Pancreas (tissue), 10 donors: ENCODE data around the gene CBS. TPM values are rescaled to one million over a fixed set of nuclear protein-coding genes. Genes with fewer than 3 reads are reported as not detected.
A peak's percentile ranks its signal among the peaks of the same experiment; 100 is the strongest.
"Not testable (repeated sequence)": the region's sequence is repeated elsewhere in the genome, so short reads cannot be mapped to it uniquely, and the experiment has no call there.

ENCODE experiments used
- ATAC-seq, 4 donors: fragments of 200-7000 bp; cut with Tn5 transposase; one replicate each; pipeline versions ENCODE4 v1.8.0 to v1.9.1; 2020; ENCODE audit warnings: mild to moderate bottlenecking in 4 of 4, moderate library complexity in 4 of 4
- DNase-seq, 6 donors: peaks; one replicate each; pipeline ENCODE4 v3.0.0-alpha.2; 2020
- FAIRE-seq: peaks from 2 replicates; lab custom pipeline; 2012; peaks lifted over from hg19 to GRCh38; lab: Jason Lieb, UNC
- H3K27ac ChIP-seq, 4 donors: fragments of 200-600 bp; sonication (generic); 1 replicate in 3 of 4; 2 replicates in 1 of 4; pipeline versions ENCODE4 v1.5.0 to v1.8.0; 2020
- H3K27me3 ChIP-seq, 4 donors: fragments of 200-600 bp; one replicate each; pipeline ENCODE4 v1.8.0; 2021
- H3K36me3 ChIP-seq, 3 donors: fragments of 200-600 bp; sonication (generic) in 1 of 3; one replicate each; pipeline versions ENCODE4 v1.5.0 to v1.8.0; 2020 to 2021
- H3K4me1 ChIP-seq, 3 donors: fragments of 200-600 bp; one replicate each; pipeline ENCODE4 v1.8.0; 2021
- H3K4me3 ChIP-seq, 4 donors: fragments of 200-600 bp; sonication (generic) in 2 of 4; one replicate each; pipeline versions ENCODE4 v1.5.0 to v1.8.0; 2020 to 2021
- H3K9me3 ChIP-seq, 4 donors: fragments of 200-600 bp; one replicate each; pipeline ENCODE4 v1.8.0; 2021
- WGBS, 2 donors: extraction: QIAGEN DNeasy Blood & Tissue Kit; methylation state at CpG; one replicate each; pipeline ENCODE4 v1.1.7; 2013; 5-methylcytosine and 5-hydroxymethylcytosine counted together
- intact Hi-C, 3 donors: fragments of 100-400 bp; cut with DNase I; formaldehyde crosslinking; loops; one replicate each; pipeline versions ENCODE4 v1.11.1 to v1.14.2; 2022
- polyA plus RNA-seq, 2 donors: library from polyadenylated mRNA; stranded (reverse); fragments of 200-250 nt; gene quantifications; one replicate each; pipeline ENCODE4 v1.2.3, GENCODE V29; 2013
- total RNA-seq, 6 donors: library from RNA; stranded (reverse); fragmentation: NEBNext Ultra II Directional in 4 of 6; extraction: Animal tissue kit (Norgen Biotek cat#: 25700) in 4 of 6; gene quantifications; one replicate each; pipeline versions ENCODE4 v1.2.1 to v1.2.4, GENCODE V29; 2021 to 2023
- donor health status: healthy with polysubstance abuse.
- donor health status: DM: no; HTN: no; CAD: no; lungs with moderate emphysema.
- donor health status: DM: no; HTN: no; CAD: no.
- donor health status: control.
- donor health status: control.
- donor health status: Bipolar disorder and iron deficiency.
- donor health status: DM: yes; HTN: yes; CAD: no.
- donor health status: DM: no; HTN: no; CAD: no.
- donor health status: DM: no; HTN: no; CAD: no.
- donor health status: DM: yes; HTN: yes; CAD: no.

CBS gene
- total RNA-seq: 100 to 1,000 TPM in 1 of 6 donors, 10 to 100 TPM in 5; 24.4 to 168 (median 76.0) TPM
- 100 to 1,000 TPM in 1 of 2 donors, 10 to 100 TPM in 1; 95.1 to 111 TPM for polyA plus RNA-seq

DNA sequence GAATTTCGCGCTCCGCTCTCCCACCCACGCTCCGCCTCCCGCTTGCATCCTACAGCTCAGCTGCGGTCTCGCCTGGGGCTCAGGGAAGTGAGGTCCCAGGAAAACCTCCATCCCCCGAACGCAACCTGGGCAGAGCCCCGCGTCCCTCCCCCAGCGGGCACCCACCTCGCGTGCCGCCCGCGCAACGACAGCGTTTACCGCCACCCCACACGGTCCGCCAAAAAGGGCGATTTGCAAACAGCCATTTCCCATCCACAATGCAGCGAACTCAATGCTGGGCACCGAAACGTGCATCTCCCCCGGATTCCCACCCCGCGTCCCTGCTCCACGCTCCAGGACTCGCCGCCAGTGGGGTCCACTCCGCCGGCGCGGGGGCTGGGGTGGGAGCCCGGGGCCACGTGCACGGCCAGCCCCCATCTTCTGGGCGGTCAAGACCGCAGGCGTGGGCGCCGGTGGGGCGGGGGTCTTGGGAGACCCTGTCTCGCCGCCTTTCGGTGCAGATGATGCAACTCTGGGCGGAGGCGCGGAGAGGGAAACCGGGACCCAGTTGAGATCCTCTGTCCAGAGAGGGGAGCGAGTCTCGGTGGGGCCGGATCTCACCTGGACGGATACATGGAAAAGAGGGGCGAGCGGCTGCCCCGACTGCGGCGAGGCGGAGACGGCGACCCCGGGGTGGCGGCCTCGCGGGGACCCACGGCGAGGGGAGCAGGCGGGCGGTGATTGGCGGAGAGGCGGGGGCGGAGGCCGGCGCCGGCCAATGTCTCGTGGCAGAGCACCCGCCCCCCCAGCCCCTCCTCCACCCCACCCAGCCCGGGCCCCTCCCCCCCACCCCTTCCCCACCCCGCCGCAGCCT lies at the start of gene CBS:
Gene CBS (minus strand): TSS at position 666 of the 853 bp plus-strand sequence. CDS start 3,642 bp downstream, outside the sequence.
- intact Hi-C loops, FAIRE-seq: not testable (repeated sequence)

DNA sequence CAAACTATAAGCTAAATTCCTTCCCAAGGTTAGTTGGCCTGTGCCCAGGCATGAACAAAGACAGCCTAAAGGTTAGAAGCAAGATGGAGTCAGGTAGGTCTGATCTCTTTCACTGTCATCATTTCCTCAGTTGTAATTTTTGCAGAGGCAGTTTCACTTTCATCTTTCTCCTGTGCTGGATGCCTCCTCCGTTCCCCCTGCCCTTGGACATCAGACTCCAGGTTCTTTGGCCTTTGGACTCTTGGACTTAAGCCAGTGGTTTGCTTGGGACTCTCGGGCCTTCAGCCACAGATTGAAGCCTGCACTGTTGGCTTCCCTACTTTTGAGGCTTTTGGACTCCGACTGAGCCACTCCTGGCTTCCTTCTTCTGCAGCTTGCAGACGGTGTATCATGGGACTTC lies 40.3 kb upstream of the CBS start:
- intact Hi-C loops, DNase-seq: not testable (repeated sequence)
- WGBS, 2 donors: no CpG with 5 or more reads among the region's 4 CpGs

More for the DNA sequence above, at the start of gene CBS:
- not testable (repeated sequence) for H3K4me3 ChIP-seq, H3K36me3 ChIP-seq, H3K27me3 ChIP-seq, H3K4me1 ChIP-seq, H3K9me3 ChIP-seq, H3K27ac ChIP-seq, DNase-seq
- WGBS, 2 donors: no CpG with 5 or more reads among the region's 84 CpGs
- ATAC-seq: peak; percentile 43 to 65 (median 58)

DNA sequence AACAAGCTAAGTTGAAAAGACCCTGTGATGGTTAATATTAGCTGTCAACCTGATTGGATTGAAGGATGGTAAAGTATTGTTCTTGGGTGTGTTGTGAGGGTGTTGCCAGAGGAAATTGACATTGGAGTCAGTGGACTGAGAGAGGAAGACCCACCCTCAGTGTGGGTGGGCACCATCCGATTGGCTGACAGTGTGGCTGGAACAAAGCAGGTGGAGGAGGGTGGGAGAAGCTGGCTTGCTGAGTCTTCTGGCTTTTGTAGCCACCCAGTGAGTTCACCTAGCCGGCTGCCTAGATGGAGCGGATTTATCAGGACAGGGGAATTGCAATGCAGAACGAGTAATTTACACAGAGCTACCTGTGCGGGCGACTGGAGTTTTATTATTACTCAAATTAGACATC lies 38.8 kb upstream of the CBS start:
- H3K36me3 ChIP-seq, H3K27me3 ChIP-seq, H3K9me3 ChIP-seq, H3K4me1 ChIP-seq, ATAC-seq, intact Hi-C loops, H3K27ac ChIP-seq, FAIRE-seq, H3K4me3 ChIP-seq, DNase-seq: not testable (repeated sequence)
- WGBS, 2 donors: 89% methylated on average over 4 of the region's 6 CpGs; no CpG with 5 or more reads in 1 of the 2 donors

More for the DNA sequence above, 40.3 kb upstream of the CBS start:
- ATAC-seq: peak in 2 of 4 donors; percentile 31 to 55
- not testable (repeated sequence) for H3K36me3 ChIP-seq, H3K27me3 ChIP-seq, FAIRE-seq, H3K27ac ChIP-seq, H3K4me3 ChIP-seq, H3K4me1 ChIP-seq, H3K9me3 ChIP-seq

DNA sequence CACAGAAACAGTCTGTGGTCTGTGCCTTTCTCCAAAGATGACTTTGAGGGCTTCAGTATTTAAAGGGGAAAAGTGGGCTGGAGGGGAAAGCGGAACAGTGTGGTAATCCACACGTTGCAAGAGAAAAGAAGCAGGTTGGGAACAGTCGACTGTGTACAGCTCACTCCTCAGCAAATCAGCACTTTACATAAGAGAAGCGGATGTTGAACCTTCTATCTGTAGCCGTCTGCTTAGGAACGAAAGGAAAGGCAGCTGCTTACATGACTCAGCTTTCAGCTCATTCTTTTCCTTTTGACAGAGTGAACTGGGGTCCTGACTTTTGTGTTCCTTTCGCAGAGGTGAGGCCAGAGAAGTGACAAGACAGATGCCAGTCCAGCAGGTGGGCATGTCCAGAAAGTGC lies 33.4 kb upstream of the CBS start:
- H3K27ac ChIP-seq, H3K4me3 ChIP-seq, H3K4me1 ChIP-seq, H3K9me3 ChIP-seq, FAIRE-seq, H3K27me3 ChIP-seq, intact Hi-C loops, DNase-seq, H3K36me3 ChIP-seq: not testable (repeated sequence)
- ATAC-seq: peak in 3 of 4 donors; percentile 12 to 29 (median 17)
- WGBS, 2 donors: no CpG with 5 or more reads among the region's 7 CpGs

DNA sequence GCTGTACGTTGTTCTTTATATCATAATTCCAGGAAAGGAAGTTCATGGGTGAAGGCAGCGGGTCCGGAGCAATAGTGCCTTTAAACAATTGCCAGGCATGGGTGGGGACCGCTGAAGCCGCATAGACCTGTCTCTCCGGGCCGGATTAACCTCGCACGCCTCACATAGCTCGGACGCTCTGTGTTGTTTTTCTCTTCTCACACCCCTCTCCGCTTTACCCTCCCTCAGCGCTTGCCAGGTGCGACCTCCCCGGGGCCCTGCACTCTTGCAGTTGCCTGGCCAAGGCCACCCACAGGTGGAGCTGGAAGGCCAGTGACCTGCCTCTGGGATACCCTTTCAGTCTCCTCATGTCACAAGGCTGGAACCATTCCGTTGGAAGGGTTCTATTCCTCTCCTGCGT lies 32.5 kb upstream of the CBS start:
- H3K4me1 ChIP-seq, H3K4me3 ChIP-seq, DNase-seq, H3K36me3 ChIP-seq, FAIRE-seq, H3K9me3 ChIP-seq, H3K27ac ChIP-seq, H3K27me3 ChIP-seq, intact Hi-C loops: not testable (repeated sequence)
- no CpG with 5 or more reads among the region's 17 CpGs for WGBS, 2 donors
- peak; percentile 19 to 41 (median 22) for ATAC-seq

DNA sequence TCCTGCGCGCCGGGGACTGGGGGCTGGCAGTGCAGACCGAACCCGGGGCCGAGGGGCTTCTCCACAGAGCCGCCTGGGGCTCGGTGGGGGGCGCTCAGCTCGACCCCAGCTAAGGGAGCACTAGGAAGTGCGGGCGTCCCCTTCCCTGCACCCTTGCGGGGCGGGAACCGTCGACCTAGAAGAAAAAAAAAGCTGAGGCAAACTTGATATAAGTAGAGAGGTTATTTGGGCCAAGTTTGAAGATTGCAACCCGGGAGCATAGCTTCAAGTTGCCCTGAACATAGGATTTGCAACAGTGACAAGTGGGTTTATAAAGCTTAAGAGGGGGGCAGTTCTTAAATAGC lies 32.1 kb upstream of the CBS start:
- FAIRE-seq, H3K36me3 ChIP-seq, H3K27ac ChIP-seq, H3K27me3 ChIP-seq, H3K9me3 ChIP-seq, H3K4me1 ChIP-seq, H3K4me3 ChIP-seq, intact Hi-C loops, DNase-seq: not testable (repeated sequence)
- WGBS, 2 donors: no CpG with 5 or more reads among the region's 17 CpGs
- peak in 3 of 4 donors; percentile 23 to 48 (median 26) for ATAC-seq

DNA sequence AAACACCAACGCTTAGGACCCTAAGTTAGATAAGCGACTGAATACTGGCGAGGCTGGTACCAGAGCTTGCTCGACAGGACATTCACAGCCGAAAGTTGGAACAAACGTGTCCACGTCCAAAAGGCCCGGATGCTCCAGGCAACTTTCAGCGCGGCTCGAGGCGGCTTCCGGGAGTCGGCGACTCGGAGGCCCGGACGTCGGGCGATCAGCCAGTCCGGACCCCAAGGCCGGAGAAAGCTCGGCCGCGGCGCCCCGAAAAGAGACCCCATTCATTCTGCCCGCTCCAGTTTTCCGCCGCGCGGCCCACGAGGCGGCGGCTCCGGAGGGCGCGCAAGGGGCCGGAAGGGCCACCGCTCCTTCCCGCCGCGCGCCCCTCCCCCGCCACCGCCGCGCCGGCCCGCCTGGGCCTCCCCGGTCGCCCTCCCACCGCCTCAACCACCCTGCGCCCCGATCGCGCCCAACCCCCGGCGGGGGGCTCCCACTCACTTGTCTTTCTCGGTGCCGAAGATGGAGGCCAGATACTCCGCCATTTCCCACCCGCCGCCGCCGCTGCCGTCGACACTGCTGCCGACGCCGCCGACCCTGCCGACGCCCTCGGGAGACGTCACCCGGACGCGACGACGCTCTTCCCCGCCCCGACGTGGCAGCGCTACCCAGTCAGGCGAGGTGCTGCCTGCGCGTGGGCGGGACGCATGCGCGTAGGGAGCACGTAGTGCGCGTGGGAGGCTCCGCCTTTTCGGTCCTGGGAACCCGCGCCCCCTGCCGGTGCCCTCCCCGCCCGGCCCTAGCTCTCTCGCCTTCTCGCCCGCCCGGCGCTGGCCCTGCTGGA lies 31.5 kb upstream of the CBS start, which contains the start of gene U2AF1:
Gene U2AF1 (minus strand): TSS at position 606 of the 829 bp plus-strand sequence. CDS start 76 bp downstream, at position 530.
- H3K27ac ChIP-seq: peak within 1 kb of the TSS in 2 of 4 donors; percentile 70 to 77
- FAIRE-seq, H3K4me1 ChIP-seq, H3K9me3 ChIP-seq, intact Hi-C loops, H3K27me3 ChIP-seq, H3K36me3 ChIP-seq: not testable (repeated sequence)
- 0% methylated on average over 56 of the region's 107 CpGs; no CpG with 5 or more reads in 1 of the 2 donors for WGBS, 2 donors
- H3K4me3 ChIP-seq: peak within 1 kb of the TSS in 2 of 4 donors; percentile 31 to 56
- DNase-seq (peak in 4 of 6 donors; percentile 69 to 85 (median 74)), ATAC-seq (peak; percentile 92 to 97 (median 94))

DNA sequence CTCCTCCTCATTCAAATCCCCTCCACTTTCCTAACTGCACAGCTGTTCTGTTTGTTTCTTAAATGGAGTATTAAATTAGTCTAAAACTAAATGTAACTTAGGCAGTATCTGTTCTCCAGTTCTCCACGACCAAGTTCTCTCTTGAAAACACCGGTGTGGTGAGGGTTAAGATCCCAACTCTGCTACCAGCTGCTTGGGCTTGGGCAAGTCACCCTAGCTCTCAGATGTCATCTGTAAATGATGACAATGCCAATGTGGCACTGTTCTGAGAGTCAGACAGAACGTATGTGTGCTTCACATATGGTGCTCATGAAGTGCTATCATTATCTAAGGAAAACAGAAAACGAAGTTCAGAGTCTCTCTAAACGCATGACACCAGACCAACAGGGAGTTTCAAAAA lies 29.0 kb upstream of the CBS start:
- H3K4me3 ChIP-seq, ATAC-seq, FAIRE-seq, H3K36me3 ChIP-seq, intact Hi-C loops, H3K27ac ChIP-seq, H3K27me3 ChIP-seq, H3K9me3 ChIP-seq, H3K4me1 ChIP-seq: not testable (repeated sequence)
- WGBS, 2 donors: 34 to 44% methylated on average over 2 of the region's 5 CpGs
- DNase-seq: peak in 1 of 6 donors; percentile 8

DNA sequence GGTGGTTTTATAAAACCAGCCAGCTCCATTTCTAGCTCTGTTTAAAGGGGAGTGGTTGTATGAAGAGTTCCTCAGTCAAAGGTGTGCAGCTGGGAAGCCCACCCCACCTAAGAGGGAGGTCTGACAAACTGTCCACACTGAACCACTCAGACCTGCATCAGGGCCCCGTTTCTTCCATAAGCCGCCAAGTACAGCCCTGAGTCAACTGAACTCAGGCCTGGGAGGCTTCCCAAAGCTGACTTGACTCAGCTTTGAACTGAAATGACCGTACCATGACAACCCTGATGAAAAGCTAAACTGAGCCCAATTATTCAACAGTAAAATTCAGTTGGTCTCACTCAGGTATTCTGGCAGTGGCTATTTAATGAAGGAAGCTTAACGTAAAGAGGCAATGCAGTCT lies 26.6 kb upstream of the CBS start:
- H3K4me1 ChIP-seq, ATAC-seq, intact Hi-C loops, FAIRE-seq, H3K27ac ChIP-seq, H3K36me3 ChIP-seq, H3K9me3 ChIP-seq, H3K4me3 ChIP-seq, DNase-seq, H3K27me3 ChIP-seq: not testable (repeated sequence)
- WGBS, 2 donors: no CpG with 5 or more reads among the region's 4 CpGs

DNA sequence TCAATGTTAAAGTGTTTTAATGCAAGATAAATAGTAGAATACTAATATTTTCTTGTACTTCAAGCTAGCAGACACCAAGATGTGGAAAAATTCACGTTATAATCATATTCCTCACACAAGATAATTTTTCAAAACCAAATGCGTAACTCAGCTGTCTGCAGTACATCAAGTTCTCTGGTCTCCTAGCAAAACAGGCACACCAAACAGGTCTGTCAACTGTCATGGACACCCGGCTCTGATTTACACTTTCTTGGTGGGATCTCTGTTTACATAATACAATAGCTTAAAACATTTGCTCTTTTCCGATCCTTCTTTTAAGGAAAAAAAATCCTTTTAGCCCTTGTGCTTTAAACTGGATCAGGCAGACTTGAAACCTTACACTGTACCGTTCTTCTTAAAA lies 26.0 kb upstream of the CBS start:
- H3K27ac ChIP-seq, H3K9me3 ChIP-seq, H3K36me3 ChIP-seq, H3K27me3 ChIP-seq, intact Hi-C loops, ATAC-seq, DNase-seq, FAIRE-seq, H3K4me1 ChIP-seq, H3K4me3 ChIP-seq: not testable (repeated sequence)
- WGBS, 2 donors: no CpG with 5 or more reads among the region's 5 CpGs

DNA sequence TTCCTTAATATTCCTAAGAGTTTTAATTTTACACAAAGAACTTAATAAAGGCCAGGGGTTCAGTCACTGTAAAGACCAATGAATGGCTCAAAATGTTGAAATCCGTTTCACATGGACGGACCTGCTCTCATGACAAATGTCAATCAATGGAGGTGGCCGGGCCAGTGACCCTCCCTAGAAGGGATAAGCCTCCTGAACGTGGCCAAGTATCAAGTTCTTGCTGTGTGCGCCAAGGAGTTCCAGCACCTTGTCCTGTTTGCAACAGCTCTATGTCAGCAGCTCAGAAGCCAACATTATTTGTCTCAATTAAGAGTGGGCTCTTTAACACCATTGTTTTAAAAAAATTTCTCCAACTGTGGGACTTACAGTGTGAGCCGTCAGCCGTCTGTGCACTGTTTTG lies 25.4 kb upstream of the CBS start:
- FAIRE-seq, H3K9me3 ChIP-seq, DNase-seq, H3K36me3 ChIP-seq, H3K27me3 ChIP-seq, H3K27ac ChIP-seq, intact Hi-C loops, ATAC-seq, H3K4me3 ChIP-seq, H3K4me1 ChIP-seq: not testable (repeated sequence)
- no CpG with 5 or more reads among the region's 7 CpGs for WGBS, 2 donors
